ENCODE results near the gene SNAI1. TPM values are rescaled to one million over a fixed set of nuclear protein-coding genes. Genes with fewer than 3 reads are reported as not detected.
"Not testable (repeated sequence)": the region's sequence is repeated elsewhere in the genome, so short reads cannot be mapped to it uniquely, and the experiment has no call there.

SNAI1 gene
- polyA plus RNA-seq, 3 donors = 12.8 to 16.6 (median 15.3) TPM

- no peak for DNase-seq
Measured at GRCh38 chr20:49956689-49957088, 26.1 kb upstream of the SNAI1 start.

- DNase-seq = not testable (repeated sequence)
Measured at GRCh38 chr20:49957089-49957938, 25.5 kb upstream of the SNAI1 start.

- no peak for DNase-seq
Measured at GRCh38 chr20:49961413-49961812, 21.4 kb upstream of the SNAI1 start.

- no peak for DNase-seq
Measured at GRCh38 chr20:49964964-49965780, 17.6 kb upstream of the SNAI1 start.

GRCh38 chr20:49965781-49966305 lies 16.9 kb upstream of the SNAI1 start:
- DNase-seq = no peak

GRCh38 chr20:49966861-49967260 lies 15.9 kb upstream of the SNAI1 start:
- DNase-seq = no peak

GRCh38 chr20:49969234-49969633 lies 13.5 kb upstream of the SNAI1 start:
- DNase-seq = no peak

- DNase-seq = no peak
Measured at GRCh38 chr20:49969946-49970345, 12.8 kb upstream of the SNAI1 start.

- no peak for DNase-seq
Measured at GRCh38 chr20:49970498-49970897, 12.3 kb upstream of the SNAI1 start.

- no peak for DNase-seq
Measured at GRCh38 chr20:49973981-49974380, 8.8 kb upstream of the SNAI1 start.

- no peak for DNase-seq
Measured at GRCh38 chr20:49976542-49976941, 6.2 kb upstream of the SNAI1 start.

GRCh38 chr20:49977740-49978139 lies 5.0 kb upstream of the SNAI1 start:
- not testable (repeated sequence) for DNase-seq

GRCh38 chr20:49978685-49979029 lies 4.1 kb upstream of the SNAI1 start:
- no peak for DNase-seq

GRCh38 chr20:49979030-49979832 lies 3.5 kb upstream of the SNAI1 start:
- DNase-seq = peak; percentile 39

GRCh38 chr20:49980140-49981008 lies 2.4 kb upstream of the SNAI1 start:
- no peak for DNase-seq

GRCh38 chr20:49981218-49982071 lies 1.3 kb upstream of the SNAI1 start:
- no peak for DNase-seq

- no peak for DNase-seq
Measured at GRCh38 chr20:49982072-49982345, 771 bp upstream of the SNAI1 start.

- DNase-seq = no peak
Measured at GRCh38 chr20:49983123-49983847, 505 bp downstream of the SNAI1 start.

GRCh38 chr20:49983848-49984408 lies 1.1 kb downstream of the SNAI1 start:
- no peak for DNase-seq
